Forelimb muscle (tissue), 1 donor: Measurements from ENCODE around the gene CHIC2. TPM values are rescaled to one million over a fixed set of nuclear protein-coding genes. Genes with fewer than 3 reads are reported as not detected.

Source experiments
- DNase-seq: peaks from one replicate; pipeline ENCODE4 v3.0.0-alpha.2; 2013; ENCODE audit warnings: low read depth
- polyA plus RNA-seq: library from polyadenylated mRNA; unstranded; fragments of 120-200 nt; gene quantifications from one replicate; pipeline ENCODE4 v1.2.1, GENCODE V29; 2013; ENCODE audit not compliant: insufficient read length

Gene CHIC2
- polyA plus RNA-seq, 1 donor: 16.9 TPM

DNA sequence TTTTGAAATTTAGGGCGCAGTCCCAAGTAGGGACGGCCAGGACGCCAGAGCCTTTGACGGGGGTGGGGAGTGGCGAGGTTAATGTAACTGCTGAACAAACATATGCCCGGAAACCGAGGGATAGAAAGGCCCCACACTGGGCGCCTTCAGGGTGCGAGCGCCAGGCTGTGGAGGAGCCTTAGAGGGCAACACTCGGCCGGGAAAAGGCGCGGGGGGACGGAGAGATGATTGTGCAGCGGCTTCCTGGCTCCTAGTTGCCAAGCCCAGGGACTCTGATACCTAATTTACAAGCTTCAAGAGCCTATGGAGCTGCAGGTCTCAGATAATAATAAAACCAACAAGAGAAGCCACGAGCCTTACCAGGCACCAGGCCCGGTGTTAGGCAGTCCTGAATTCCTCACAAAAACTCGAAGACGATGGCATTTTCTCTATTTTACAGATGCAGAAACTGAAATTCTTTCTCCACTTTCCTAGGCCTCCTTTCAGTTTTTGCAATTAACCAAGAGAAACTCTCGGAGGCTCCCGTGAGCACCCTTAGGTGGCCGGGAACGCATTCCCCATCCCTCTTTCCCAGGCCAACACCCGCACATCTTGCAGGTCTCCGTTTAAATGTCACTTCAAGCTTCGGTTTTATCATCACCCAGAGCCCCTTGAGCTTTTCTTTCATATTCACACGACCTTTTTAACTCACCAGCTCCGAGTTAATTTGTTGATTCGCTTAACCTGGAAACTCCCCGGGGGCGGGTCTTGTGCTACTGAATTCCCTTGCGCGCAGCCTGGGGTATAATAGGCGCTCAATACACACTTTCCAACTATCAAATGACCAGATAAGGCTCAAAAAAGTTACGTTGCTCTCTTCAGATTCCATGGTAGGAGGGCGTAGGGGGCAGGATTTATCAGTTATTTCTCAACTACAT, 29.2 kb upstream of the CHIC2 start:
- no peak for DNase-seq

- DNase-seq: no peak
Observed at GRCh38 chr4:54092405-54093323, 28.3 kb upstream of the CHIC2 start.

GRCh38 chr4:54091637-54092404, 27.4 kb upstream of the CHIC2 start:
- DNase-seq: peak; percentile 45

GRCh38 chr4:54090804-54091623, 26.6 kb upstream of the CHIC2 start:
- DNase-seq: no peak

- DNase-seq: no peak
Observed at GRCh38 chr4:54090404-54090803, 26.0 kb upstream of the CHIC2 start.

- DNase-seq: no peak
Observed at GRCh38 chr4:54089875-54090274, 25.5 kb upstream of the CHIC2 start.

DNA sequence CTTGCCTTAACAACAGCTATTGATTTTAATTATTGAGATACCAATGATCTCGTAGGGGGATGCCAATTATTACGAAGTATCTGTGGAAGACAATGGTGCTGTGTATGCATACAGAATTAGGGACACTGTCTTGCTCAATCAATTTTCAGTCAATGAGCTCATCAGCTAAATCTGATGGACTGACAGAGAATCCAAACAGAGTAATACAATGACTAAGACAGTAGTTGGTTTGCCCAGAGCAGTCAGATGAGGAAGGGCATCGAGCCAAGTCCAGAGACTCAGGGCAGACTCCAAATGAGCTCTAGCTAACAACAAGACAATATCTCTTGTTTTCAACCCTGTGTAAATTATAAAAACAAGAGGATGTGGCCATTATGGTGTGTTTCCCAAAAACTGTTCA, 20.9 kb upstream of the CHIC2 start:
- DNase-seq: no peak

DNA sequence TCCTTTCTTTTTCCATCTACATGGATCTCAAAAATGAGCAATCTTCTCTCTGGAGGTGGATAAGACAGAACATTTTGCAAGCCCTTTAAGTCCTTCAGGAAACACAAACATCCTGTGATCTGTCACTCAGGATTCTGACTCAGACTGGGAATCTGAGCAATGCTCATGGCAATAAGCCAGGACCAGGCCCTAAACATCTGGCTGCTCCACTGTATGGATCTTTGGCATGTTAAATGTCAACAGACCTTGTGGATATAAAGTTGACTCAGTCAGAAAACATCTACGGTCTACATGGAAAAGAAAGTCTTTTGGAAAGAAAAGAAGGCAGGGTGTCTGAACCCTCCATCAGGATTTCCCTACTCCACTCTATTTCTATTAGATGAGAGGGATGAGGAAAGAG, 17.8 kb upstream of the CHIC2 start:
- DNase-seq: no peak

GRCh38 chr4:54077812-54078211, 13.4 kb upstream of the CHIC2 start:
- DNase-seq: no peak

DNA sequence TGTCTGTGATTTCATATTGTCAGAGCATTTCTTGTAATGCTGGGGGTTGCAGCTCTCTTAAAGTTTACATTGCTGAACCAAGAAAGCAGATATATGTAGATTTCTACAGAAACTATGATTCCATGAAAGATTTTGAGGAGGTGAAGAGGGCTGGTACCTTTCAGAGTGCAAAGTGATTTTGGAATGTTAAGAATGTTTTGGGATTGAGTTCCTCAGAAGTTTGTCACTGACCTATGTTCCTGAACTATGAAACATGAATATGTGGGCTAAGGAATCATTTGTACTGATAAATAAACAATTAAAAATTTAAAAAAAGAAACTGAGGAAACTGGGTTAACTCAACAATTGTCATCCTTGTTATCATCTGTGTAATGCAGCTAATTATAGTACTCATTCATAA, 12.3 kb upstream of the CHIC2 start:
- no peak for DNase-seq

DNA sequence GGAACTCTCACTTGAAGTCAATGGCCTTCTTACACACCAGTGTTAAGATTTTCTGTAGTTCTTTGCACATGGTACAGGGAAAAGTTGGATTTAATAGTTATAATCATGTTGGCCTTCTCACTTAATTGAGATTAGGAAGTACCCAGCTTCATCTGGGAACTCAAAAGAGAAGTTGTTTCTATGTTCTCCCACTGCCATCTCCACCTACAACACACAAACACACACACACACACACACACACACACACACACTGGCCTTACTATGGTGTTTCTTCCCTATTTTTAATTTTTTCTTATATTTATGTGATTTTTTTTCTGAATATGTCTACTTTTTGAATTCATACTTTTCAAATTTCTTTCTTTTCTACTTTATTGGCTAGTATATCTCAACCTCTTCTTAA, 10.0 kb upstream of the CHIC2 start:
- DNase-seq: no peak

DNA sequence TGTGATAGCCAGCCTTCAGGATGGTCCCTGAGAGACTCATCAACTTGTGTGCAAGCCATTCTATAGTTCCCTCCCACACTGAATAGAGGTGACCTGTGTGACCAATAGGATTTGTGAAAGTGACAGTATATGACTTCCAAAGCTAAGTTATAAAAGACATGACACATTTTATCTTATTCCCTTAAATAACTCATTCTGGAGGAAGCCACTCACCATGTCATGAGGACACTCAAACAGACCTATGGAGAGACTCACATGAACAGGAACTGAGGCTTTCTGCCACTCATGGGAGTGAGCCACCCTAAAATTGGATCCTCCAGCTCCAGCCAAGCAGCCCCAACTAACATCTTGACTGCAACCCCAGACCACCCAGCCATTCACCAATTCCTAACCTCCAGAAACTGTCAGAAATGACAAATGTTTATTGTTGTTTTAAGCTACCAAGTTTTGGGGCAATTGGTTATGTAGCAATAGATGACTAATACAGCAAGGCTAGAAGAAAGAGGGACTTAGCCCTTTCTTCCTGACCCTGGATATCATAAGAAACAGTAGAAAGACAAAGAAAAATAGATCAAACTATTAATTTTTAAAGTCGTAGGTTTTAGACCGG, 9.0 kb upstream of the CHIC2 start:
- DNase-seq: no peak

- no peak for DNase-seq
Observed at GRCh38 chr4:54067166-54067565, 2.8 kb upstream of the CHIC2 start.

- no peak for DNase-seq
Observed at GRCh38 chr4:54066718-54067129, 2.3 kb upstream of the CHIC2 start.

DNA sequence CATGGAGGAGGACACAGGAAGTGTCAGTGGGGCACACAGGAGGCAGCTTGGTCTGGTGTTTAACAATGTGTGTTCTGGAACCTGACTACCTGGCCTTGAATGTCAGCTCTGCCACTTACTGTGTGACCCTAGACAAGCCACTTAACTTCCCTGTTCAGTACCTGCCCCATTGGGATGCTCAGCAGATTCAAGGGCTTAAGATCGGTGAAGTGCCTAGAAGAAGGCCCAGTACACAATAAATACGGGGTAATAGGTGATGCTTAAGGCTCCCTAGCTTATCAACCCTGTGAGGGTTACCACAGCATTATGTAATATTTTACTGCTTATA, 1.6 kb upstream of the CHIC2 start:
- no peak for DNase-seq

DNA sequence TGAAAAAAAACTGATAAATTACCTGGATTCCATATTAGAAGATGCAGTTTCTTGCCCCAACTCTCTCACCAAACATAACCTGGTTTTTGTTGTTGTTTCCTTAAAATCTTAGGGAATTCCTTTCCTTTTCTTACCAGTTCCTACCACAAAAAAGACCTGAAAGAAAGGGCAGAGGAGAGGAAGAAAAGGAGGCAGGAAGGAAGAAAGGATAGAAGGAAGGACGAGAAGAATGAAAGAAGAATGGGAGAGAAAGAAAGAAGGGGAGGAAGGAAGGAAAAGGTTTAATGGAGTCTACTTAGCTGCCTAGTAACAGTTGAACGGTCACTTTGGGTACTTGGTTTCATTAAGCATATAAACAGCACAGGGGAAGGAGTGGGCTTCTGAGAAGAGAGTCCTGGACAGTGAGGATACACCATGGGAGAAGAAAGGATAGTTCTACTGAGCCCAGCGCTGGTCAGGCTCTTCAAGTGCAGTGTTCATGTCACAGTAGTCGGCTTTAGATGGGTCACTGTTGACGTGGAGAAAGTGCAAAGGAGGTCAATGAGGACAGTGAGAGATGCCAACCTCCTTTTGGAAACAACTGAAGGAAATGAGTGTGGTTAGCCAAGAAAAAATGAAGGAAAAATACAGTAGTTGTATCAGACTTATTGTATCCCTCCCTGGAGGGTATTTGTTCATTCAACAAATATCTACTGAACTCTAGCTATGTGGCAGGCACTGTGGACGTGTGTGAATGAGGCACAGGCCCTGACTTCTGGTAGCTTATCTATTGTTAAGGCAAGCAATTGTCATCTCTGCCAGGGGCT, 1.1 kb upstream of the CHIC2 start:
- DNase-seq: no peak

DNA sequence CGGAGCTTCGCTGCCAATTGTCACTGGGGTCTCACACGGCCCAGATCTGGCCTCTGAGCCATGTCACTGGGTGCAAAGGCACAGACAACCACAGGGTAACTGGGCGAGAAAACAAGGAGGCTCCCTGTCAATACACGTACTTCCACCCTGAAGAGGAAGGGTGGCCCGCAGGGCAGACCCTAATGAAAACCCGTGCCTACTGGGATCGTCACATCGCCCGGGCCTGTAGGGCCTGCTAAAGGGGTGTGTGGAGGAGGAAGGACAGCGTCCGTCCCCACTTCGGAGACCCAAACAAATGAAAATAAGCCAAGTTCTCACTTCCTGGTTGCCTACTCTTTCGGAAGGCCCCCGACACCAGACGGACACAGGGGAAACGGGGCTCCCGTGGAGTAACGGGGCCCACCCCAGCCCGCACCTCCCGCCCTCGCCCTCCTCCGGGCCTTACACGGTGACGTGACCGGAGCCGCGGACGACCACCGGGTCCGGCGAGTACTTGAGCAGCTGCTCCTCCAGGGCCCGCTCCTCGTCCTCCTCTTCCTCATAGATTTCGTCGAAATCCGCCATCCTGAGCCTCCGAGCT, 578 bp downstream of the CHIC2 start:
- DNase-seq: no peak

DNA sequence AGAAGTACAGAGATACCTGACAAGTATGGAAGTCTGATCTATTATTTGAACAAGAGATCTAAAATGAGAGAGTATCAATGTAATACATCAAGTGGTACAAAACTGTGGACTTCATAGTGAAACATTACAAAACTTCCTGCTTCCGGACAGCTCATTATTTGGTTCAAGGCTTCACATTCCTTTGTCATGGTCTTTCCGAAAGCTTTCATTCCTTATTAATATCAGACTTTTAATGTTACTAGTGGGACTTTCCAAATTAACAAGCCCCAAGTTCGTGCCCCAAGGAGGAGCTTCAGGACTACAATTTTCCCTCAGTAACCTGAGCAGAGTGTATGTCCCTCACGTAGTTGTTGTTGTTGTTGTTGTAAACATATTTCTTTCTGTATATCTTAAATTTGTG, 1.2 kb downstream of the CHIC2 start:
- peak; percentile 16 for DNase-seq

DNA sequence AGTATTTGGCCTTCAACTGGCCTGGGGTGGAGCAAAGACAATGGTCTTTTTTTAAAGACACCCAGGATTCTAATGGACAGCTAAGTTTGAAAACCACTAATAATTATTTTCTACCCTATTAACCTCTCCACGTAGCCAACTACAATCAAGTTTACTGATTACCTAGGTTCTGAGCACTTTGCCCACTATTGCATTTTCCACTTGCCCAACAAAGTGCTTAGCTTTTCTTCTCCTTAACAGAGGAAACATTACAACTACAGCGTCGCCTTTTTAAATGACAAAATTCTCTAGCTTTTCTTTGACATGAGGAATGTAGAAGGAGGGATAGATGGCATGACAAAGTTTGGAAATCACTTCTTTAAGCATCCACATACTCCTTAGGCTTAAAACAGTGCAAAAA, 2.0 kb downstream of the CHIC2 start:
- DNase-seq: no peak

- DNase-seq: no peak
Observed at GRCh38 chr4:54061873-54062272, 2.5 kb downstream of the CHIC2 start.
